GM20000 (cell line): Measurements from ENCODE around the gene KRTAP1-1.
"Not testable (repeated sequence)": the region's sequence is repeated elsewhere in the genome, so short reads cannot be mapped to it uniquely, and the experiment has no call there.

Experiments used
- DNase-seq: peaks from one replicate; pipeline ENCODE4 v3.0.0; 2012; ENCODE audit warnings: low spot score
- TF ChIP-seq, protein P1 (sequence below): IDR thresholded peaks from 2 replicates; pipeline ENCODE4 v1.5.1; 2012; ENCODE audit warnings: mild to moderate bottlenecking, control low read depth; ENCODE audit errors: extremely low read depth, missing control alignments

KRTAP1-1 gene

DNA sequence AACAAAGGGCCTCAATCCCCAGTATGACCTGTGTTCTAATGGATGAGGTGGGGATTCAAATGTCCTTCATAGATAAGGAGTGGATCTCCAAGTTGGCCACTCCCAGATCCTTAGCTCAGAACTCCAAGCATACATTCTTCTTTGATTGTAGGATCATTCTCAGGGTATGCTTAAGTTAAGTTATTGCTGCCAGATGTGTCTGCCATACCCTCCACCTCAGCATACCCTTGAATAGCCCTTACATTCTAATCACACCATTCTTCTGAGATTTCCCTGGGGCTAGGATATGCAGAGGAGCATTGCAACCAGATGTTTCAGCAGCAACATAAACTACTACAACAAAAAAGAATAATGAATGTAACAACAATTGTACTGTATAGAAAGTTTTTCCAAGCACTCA lies 26.0 kb upstream of the KRTAP1-1 start:
- no peak for DNase-seq
- TF ChIP-seq, protein P1, sequence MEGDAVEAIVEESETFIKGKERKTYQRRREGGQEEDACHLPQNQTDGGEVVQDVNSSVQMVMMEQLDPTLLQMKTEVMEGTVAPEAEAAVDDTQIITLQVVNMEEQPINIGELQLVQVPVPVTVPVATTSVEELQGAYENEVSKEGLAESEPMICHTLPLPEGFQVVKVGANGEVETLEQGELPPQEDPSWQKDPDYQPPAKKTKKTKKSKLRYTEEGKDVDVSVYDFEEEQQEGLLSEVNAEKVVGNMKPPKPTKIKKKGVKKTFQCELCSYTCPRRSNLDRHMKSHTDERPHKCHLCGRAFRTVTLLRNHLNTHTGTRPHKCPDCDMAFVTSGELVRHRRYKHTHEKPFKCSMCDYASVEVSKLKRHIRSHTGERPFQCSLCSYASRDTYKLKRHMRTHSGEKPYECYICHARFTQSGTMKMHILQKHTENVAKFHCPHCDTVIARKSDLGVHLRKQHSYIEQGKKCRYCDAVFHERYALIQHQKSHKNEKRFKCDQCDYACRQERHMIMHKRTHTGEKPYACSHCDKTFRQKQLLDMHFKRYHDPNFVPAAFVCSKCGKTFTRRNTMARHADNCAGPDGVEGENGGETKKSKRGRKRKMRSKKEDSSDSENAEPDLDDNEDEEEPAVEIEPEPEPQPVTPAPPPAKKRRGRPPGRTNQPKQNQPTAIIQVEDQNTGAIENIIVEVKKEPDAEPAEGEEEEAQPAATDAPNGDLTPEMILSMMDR = no peak

DNA sequence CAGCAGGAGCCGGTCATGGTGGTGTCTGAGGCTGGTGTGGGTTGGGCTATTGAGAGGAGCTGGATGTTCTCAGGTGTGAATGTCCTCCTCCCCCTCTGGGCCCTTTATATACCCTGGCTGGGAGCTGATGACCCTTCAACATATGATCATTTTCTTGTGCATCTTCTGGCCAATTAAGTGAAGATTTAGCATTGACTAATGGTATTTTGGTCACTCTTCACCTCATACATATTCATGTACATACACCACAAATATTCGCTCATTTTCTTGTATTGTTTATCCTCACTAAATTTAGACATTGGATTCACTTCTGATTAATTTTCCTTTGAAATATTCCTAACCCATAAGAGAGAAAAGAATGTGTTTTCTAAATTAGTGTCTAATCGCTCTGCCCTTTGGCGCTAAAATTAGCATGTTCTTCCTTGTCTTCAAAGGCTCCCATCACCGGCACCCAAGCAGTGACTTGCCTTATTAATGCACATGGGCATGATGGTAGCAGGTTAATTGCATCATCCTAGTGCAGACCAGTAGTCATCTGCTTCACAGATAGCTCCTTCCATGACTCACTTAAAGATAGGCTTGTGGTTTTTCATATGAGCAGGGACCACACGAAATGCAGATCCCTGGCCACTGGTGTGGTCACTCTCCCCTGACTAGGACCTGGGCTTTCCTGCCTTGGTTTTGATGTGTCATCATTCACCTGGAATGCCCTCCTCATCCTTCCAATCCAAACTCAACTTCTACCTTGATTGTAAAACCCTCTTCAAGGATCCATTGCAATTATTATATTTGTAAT lies 24.8 kb upstream of the KRTAP1-1 start, which contains the start of gene KRTAP2-4:
Gene KRTAP2-4, minus strand, starts transcription at position 51 of the 796 bp plus-strand sequence. Its CDS starts 34 bp downstream, at position 17.
- DNase-seq = no peak
- TF ChIP-seq, protein P1 = no peak

DNA sequence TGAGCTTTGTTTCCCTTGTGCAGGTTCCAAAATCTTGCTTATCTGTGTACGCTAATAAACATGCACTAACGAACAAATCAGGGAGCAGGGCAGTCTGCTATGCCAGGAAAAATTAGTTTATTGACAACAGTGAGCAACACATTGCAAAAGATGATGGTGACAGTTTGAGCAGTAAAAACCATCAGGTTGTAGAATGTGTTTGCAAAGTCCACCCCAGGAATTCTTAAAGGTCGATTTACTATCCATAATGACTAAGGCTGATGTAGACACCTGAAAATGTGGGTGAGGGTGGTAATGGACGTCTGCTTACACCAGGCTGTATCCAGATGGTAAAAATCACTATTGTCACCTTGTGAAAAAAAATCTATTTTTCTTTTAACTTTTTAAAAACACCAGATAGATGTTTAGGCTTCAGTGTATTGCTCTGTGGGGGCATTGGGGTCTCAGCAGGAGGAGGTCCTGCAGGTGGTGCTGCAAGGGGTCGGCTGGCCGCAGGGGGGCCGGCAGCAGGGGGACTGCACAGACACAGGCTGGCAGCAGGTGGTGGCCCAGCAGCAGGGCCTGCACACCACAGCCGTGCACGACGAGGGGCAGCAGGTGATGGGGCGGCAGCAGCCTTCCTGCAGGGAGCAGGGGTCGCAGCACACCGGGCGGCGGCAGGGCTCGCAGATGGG lies 23.9 kb upstream of the KRTAP1-1 start:
- not testable (repeated sequence) for DNase-seq

DNA sequence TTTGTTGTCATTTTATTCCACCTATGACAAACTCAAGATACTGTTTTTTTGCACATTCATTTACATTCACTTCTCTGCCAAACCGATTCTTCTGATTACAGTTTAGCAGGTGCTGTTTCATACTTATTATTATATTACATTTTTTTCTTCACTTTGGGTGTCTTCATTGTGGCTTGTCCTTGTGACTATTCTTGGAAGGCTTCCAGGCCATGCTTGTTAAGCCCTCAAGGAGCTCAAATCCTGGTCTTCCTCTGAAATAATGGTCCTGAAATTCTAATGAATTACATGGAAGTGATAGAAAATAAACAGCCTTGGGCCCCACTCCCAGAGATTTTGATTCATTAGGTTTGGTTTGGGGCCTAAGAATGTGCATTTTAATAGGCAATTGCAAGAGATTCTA lies 23.1 kb upstream of the KRTAP1-1 start:
- TF ChIP-seq, protein P1 = no peak
- DNase-seq = no peak

DNA sequence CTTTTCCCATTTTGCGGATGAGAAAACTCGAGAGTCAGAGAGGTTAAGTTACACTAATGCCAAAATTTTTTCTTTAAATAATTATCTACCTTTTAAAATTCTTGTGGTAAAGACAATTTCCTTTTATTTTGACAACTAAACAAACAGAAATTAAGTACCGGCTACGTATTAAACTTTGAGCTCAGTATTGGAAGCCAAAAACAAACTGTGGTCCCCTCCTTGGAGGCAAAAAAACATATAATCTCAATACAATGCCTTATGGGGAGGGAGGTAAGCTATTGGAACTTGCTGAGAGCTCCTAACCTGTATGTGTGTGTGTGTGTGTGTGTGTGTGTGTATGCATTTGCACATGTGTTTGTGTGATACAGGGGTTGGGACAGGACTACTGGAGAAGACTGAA lies 22.2 kb upstream of the KRTAP1-1 start:
- TF ChIP-seq, protein P1 = no peak
- no peak for DNase-seq

DNA sequence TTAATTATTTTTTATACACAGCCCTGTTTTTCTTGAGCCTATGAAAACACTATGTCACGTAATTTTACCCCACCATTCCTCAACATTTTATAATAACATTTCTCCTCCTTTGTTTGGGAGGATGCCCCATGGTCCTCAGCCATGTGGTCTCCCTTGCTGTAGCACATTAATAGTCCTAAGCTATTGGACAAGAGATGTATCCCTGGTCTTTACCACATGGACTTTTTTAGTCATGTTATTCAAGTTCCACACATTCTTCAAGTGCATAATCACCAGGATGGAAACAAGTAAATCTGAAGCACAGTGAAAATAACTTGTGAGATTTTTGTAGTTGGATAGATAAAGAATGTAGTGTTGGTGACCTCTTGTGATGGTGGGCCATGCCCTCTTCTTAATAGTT lies 20.7 kb upstream of the KRTAP1-1 start:
- DNase-seq = no peak
- TF ChIP-seq, protein P1 = no peak

DNA sequence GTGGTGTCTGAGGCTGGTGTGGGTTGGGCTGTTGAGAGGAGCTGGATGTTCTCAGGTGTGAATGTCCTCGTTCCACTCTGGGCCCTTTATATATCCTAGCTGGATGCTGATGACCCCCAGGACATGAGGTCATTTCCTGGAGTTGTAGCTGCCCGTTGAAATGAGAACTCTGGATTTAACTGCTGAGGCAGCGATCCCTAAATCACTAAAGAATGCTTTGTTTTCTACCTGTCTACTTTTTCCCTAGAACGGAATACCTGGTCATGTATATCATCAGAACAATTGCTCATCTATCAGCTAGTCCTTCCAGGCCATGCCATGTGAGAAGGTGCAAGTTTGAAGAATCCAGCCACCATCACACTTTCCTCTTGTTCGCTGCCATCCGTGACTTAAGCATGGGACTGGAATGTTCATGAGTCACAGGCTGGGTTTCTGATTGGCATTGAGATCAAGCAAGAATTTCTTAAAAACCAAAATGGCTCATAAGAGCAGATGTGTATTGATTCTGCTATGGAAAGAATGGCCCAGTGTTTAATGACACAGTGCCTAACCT lies 18.9 kb upstream of the KRTAP1-1 start, which contains the start of gene KRTAP2-3:
Gene KRTAP2-3, minus strand, starts transcription at position 63 of the 553 bp plus-strand sequence. CDS start 64 bp downstream, outside the sequence.
- TF ChIP-seq, protein P1 = no peak
- no peak for DNase-seq

DNA sequence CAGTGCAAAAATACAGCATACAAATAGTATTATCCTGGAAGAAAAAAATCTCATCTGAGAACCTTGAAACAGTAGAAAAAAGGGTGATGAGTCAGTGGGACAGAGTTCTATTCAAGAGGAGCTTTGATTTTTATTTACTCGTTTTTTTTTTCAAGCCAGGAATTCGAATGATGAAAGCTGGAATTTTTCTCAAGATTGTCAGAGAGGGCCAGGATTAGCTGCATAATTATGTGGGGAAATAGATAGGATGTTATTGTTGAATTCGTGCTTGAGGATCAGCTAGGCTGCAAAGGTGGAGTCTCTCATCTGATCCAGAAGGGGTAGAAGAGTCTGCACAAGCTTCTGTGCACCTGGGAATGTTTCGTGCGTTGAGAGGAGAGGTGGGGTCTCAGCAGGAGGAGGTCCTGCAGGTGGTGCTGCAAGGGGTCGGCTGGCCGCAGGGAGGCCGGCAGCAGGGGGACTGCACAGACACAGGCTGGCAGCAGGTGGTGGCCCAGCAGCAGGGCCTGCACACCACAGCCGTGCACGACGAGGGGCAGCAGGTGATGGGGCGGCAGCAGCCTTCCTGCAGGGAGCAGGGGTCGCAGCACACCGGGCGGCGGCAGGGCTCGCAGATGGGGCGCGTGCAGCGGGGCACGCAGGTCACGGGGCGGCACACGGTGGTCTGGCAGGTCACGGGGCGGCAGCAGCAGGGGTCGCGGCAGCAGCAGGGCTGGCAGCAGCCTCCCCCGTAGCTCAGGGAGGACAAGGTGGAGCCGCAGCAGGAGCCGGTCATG lies 18.2 kb upstream of the KRTAP1-1 start:
- not testable (repeated sequence) for DNase-seq
